ENCODE results near the gene SLC6A16. TPM values are rescaled to one million over a fixed set of nuclear protein-coding genes. Genes with fewer than 3 reads are reported as not detected.

The SLC6A16 gene
- total RNA-seq, 1 experiment from 2014 or later = 1.3 TPM

DNA sequence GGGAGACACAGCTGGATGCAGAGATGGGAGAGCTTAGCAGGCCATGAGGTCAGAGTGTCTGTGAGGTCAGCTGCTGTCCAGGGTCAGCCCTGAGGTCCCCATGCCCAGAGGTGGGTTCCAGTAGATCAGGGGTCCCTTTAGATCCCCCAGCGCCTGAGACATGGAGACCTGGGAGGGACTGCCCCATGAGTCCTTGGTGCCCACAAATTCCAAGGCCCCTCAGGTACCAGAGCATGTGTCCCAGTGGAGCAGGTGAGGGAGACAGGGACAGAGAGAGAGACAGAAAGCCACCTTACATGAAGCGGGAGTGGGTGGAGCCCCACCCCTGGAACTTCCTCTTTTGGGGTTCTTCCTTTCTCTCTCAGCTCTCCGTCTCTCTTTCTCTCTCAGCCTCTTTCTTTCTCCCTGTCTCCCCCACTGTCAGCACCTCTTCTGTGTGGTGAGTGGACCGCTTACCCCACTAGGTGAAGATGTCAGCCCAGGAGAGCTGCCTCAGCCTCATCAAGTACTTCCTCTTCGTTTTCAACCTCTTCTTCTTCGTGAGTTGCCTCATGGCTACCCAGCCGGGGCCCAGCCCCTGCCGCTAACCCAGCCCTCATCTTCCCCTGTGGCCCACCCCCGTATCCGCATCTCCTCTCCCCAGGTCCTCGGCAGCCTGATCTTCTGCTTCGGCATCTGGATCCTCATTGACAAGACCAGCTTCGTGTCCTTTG, 10.2 kb upstream of the SLC6A16 start, which contains the start of gene CD37:
CD37 (plus strand) TSS at position 336 of the 713 bp plus-strand sequence; CDS start at position 471, 135 bp downstream.
- in situ Hi-C loops (cut with HindIII; ENCODE audit: low pct_unique_long_range_greater_than_20kb, low sequenced_read_pairs) = no loop called here
- ATAC-seq (no peak), DNase-seq (ENCODE audit: low read depth, low spot score) (no peak)
- Histone ChIP-seq H3K4me1 (ENCODE audit: control insufficient read depth, insufficient read depth, low read length) (no peaks in the 10 kb centered on the region; the same call in 1 of the 2 replicates), H3K4me3 (ENCODE audit: low read depth in 2 of 2, low read length in 2 of 2) (no peak within 1 kb of the TSS), H3K9me3 (ENCODE audit: control insufficient read depth, insufficient read depth, low read depth, low read length) (no peaks in the 10 kb centered on the region), H3K27ac (ENCODE audit: low read length) (no peak within 1 kb of the TSS), H3K36me3 (ENCODE audit: control insufficient read depth, insufficient read depth, low read length) (no peaks in the 10 kb centered on the region), H3K27me3 (ENCODE audit: control insufficient read depth, insufficient read depth, low read length) (no peaks in the 10 kb centered on the region)
- CTCF ChIA-PET = no interaction called here
- intact Hi-C loops (cut with micrococcal nuclease; ENCODE audit: unreplicated experiment) = no loop called here
- BruUV-seq (replicated peaks) = no TSS peak
- POLR2A ChIA-PET = no interaction called here
- TF ChIP-seq TCF7L2 (IDR thresholded peaks at IDR 0.05; ENCODE audit: low read depth, low read length) = no peak
- TF ChIP-seq, protein P1, sequence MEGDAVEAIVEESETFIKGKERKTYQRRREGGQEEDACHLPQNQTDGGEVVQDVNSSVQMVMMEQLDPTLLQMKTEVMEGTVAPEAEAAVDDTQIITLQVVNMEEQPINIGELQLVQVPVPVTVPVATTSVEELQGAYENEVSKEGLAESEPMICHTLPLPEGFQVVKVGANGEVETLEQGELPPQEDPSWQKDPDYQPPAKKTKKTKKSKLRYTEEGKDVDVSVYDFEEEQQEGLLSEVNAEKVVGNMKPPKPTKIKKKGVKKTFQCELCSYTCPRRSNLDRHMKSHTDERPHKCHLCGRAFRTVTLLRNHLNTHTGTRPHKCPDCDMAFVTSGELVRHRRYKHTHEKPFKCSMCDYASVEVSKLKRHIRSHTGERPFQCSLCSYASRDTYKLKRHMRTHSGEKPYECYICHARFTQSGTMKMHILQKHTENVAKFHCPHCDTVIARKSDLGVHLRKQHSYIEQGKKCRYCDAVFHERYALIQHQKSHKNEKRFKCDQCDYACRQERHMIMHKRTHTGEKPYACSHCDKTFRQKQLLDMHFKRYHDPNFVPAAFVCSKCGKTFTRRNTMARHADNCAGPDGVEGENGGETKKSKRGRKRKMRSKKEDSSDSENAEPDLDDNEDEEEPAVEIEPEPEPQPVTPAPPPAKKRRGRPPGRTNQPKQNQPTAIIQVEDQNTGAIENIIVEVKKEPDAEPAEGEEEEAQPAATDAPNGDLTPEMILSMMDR (IDR thresholded peaks at IDR 0.05) = no peak
- TF ChIP-seq POLR2AphosphoS5 (IDR thresholded peaks at IDR 0.05; ENCODE audit: low read depth, low read length) = no peak
- TF ChIP-seq SIN3A (IDR thresholded peaks at IDR 0.05; ENCODE audit: borderline replicate concordance, insufficient read depth, low read depth, low read length) = no peak
- TF ChIP-seq, protein P2, sequence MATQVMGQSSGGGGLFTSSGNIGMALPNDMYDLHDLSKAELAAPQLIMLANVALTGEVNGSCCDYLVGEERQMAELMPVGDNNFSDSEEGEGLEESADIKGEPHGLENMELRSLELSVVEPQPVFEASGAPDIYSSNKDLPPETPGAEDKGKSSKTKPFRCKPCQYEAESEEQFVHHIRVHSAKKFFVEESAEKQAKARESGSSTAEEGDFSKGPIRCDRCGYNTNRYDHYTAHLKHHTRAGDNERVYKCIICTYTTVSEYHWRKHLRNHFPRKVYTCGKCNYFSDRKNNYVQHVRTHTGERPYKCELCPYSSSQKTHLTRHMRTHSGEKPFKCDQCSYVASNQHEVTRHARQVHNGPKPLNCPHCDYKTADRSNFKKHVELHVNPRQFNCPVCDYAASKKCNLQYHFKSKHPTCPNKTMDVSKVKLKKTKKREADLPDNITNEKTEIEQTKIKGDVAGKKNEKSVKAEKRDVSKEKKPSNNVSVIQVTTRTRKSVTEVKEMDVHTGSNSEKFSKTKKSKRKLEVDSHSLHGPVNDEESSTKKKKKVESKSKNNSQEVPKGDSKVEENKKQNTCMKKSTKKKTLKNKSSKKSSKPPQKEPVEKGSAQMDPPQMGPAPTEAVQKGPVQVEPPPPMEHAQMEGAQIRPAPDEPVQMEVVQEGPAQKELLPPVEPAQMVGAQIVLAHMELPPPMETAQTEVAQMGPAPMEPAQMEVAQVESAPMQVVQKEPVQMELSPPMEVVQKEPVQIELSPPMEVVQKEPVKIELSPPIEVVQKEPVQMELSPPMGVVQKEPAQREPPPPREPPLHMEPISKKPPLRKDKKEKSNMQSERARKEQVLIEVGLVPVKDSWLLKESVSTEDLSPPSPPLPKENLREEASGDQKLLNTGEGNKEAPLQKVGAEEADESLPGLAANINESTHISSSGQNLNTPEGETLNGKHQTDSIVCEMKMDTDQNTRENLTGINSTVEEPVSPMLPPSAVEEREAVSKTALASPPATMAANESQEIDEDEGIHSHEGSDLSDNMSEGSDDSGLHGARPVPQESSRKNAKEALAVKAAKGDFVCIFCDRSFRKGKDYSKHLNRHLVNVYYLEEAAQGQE (IDR thresholded peaks at IDR 0.05; ENCODE audit: insufficient read depth in 1 of 2, low read depth in 2 of 2, low read length in 1 of 2) = no peak

DNA sequence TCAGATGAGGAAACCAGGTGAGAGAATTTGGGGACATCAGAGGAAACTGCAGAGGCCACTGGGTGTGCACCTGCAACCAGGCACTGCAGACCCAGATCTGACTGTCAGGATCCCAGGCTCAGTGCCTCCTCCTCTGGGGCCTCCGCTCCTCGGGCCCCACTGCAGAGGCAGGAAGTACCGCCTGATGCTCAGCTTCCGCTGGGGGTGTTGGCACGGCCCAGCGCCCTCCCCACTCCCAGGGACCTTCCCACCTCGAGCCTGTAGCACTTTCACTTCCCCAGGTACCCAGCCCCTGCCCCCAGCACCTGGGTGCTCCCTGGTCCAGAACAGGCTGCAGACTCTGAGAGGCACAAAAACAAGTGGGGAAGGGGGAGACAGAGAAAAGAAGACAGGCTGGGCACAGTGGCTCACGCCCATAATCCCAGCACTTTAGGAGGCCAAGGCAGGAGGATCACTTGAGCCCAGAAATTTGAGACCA, 8.9 kb upstream of the SLC6A16 start:
- Histone ChIP-seq H3K4me1 (ENCODE audit: control insufficient read depth, insufficient read depth, low read length) (no peaks in the 10 kb centered on the region), H3K4me3 (ENCODE audit: low read depth in 2 of 2, low read length in 2 of 2) (no peak overlapping the region), H3K36me3 (ENCODE audit: control insufficient read depth, insufficient read depth, low read length) (no peaks in the 10 kb centered on the region), H3K9me3 (ENCODE audit: control insufficient read depth, insufficient read depth, low read depth, low read length) (no peaks in the 10 kb centered on the region), H3K27ac (ENCODE audit: low read length) (no peak overlapping the region), H3K27me3 (ENCODE audit: control insufficient read depth, insufficient read depth, low read length) (no peaks in the 10 kb centered on the region)
- intact Hi-C loops (cut with micrococcal nuclease; ENCODE audit: unreplicated experiment) (no loop called here), in situ Hi-C loops (cut with HindIII; ENCODE audit: low pct_unique_long_range_greater_than_20kb, low sequenced_read_pairs) (no loop called here)
- ChIA-PET POLR2A (no interaction called here), CTCF (no interaction called here)
- DNase-seq (ENCODE audit: low read depth, low spot score) (no peak), ATAC-seq (no peak)
- TF ChIP-seq SIN3A (IDR thresholded peaks at IDR 0.05; ENCODE audit: borderline replicate concordance, insufficient read depth, low read depth, low read length) = no peak
- no peak for TF ChIP-seq TCF7L2 (IDR thresholded peaks at IDR 0.05; ENCODE audit: low read depth, low read length)
- TF ChIP-seq, protein P2 (IDR thresholded peaks at IDR 0.05; ENCODE audit: insufficient read depth in 1 of 2, low read depth in 2 of 2, low read length in 1 of 2) = no peak
- TF ChIP-seq, protein P1 (IDR thresholded peaks at IDR 0.05) = no peak
- BruUV-seq (replicated peaks) = no TSS peak

Data from Panc1 (cell line).